GM18502 (cell line): ENCODE results near the gene TTF1.
A peak's percentile ranks its signal among the peaks of the same experiment; 100 is the strongest.

ENCODE experiments used
- ATAC-seq: cut with Tn5 transposase; IDR thresholded peaks from one replicate; pipeline ENCODE4 v1.9.1; 2021; ENCODE audit warnings: mild to moderate bottlenecking; ENCODE audit not compliant: unreplicated experiment, poor library complexity

The TTF1 gene

DNA sequence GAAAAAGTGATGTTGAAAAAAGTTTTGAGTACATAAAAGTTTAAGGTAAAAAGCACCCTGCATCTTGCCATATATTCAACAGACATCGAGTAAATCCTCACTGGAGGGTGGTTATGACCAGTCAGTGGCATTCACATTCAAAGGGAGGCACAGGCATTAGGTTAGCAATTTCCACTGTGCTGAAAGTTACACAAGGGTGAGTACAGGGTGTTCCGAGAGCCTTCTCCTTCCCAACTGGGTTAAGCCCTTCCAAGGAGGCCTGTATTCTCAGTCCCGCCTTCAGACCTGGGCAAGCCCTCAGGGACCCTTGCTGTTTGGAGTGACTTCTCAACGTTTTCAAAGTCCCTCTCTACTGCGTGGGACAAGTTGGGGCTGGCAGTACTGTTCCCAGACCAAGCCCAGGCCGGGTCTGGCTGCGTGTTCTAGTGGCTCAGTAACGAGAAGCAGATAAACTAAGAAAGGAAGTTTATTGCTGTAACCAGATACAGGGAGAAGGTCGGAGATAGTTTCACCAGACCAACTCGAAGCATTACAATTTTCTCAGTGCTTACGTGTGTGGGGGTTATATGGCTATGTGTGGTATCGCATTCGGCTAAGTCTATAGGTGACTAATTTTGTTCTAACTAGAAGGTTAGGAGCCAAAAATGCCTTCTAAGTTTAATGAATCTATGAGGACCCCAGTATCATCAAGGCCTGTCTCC lies 38.9 kb downstream of the TTF1 start:
- ATAC-seq = no peak

DNA sequence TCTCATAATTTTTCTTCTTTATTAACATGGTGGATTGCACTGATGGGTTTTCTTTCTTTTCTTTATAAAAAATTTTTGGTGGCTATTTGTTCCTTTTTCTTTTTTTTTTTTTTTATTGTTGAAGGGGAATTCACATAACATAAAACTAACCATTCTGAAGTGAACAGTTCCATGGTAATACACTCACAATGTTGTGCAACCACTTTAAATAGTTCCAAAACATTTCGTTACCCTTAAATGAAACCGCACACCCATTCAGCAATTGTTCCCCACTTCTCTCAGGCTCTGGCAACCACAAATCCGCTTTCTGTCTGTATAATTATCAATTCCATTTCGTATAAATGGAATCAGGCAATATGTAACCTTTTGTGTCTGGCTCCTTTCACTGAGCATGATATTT lies 40.2 kb downstream of the TTF1 start:
- no peak for ATAC-seq

DNA sequence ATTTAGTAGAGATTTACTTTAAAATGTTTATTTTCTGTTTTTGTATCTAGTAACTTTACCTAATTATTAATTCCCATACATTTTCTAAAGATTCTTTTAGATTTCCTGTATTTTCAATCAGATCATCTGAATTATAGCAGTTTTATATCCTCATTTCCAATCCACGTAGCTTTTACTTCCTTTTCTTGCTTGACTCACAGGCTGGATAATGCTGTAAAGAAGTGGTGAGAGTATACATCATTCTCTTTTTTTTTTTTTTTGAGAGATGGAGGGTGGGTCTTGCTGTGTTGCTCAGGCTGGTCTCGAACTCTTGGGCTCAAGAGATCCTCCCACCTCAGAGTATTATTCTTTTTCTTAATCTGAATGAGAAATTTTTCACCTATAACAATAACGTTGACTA lies 40.7 kb downstream of the TTF1 start:
- no peak for ATAC-seq

DNA sequence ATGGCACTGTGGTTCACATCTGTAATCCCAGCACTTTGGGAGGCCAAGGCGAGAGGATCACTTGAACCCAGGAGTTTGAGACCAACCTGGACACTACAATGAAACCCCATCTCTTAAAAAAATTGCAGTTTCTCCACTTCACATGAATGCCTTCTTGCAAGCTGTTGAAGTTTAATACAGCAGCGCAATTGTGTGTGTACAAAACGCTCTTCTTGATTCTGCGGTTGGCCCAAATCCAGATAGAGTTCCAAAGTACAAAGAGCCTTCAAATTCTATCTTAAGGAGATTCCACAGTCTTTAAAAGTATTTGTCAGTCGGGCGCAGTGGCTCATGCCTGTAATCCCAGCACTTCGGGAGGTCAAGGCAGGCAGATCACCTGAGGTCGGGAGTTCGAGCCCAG lies 42.6 kb downstream of the TTF1 start:
- no peak for ATAC-seq

DNA sequence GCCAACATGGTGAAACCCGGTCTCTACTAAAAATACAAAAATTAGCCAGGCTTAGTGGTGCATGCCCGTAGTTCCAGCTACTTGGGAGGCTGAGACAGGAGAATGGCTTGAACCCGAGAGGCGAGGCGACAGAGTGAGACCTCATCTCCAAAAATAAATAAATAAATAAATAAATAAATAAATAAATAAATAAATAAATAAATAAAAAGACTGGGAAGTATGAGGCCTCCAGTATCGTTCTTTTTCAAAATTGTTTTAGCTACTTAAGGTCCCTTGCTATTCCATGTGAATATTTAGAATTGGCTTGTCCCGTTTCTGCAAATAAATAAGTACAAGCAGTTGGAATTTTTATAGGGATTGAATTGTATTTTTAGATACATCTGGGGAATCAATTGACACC lies 48.9 kb downstream of the TTF1 start:
- ATAC-seq = no peak

DNA sequence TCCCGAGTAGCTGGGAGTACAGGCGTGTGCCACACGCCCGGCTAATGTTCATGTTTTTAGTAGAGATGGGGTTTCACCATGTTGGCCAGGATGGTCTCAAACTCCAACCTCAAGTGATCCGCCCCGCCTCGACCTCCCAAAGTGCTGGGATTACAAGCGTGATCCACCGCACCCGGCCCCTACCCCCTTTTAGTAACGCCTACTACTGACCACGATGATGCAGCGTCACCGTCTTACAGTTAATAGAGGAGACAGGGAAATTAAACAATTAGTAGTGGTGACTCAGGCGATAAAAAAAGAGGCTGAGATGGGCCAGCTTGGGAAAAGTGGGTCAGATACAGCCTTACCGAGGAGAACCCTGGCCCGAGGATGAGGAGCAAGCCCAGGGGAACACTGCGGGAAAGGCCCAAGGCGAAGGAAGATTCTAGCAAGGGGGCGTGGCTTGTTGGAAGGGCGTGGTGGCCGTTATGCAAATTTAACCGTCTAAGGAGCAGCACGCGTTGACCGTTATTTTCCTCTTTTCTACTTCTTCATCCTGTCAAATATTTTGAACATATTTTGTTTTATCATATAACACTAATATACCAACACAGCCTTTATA lies 50.2 kb downstream of the TTF1 start:
- ATAC-seq = no peak

DNA sequence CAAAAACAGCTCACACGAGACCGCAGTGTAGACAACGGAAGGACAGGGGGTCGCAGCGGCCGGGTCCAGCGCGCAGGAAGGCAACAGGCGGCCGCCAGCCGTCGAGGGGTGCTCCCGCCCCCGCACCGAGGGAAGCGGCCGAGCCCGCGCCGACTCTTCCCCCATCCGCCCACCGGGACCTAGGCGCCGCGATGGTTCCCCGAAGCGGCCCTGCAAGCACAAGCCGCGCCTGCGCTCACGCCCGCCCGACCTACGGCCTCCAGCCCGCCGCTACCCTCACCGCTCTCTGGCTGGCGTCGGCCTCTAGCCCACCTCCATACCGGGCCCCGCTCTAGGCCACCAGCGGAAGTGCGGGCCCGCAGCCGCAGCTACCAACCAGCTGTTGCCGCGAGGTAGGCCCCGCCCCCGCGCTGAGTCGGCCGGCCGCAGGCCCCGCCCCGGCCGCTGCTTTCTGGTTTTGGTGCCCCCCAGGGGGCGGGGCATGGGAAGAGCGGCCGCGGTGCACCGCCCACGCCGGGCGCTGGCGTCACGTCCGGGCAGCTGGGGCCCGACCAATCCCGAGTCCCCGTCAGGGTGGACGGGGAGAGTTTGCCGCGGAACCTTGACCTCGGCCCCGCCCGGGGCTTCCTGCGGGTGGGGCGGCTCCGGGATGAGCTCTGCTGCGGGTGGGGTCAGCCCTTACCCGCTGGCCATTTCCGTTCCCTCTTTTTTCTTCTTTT lies 51.8 kb downstream of the TTF1 start, which contains the start of gene SETX:
Gene SETX (minus strand): TSS at position 350 of the 719 bp plus-strand sequence. CDS start 5,558 bp downstream, outside the sequence.
- ATAC-seq = peak; percentile 87

DNA sequence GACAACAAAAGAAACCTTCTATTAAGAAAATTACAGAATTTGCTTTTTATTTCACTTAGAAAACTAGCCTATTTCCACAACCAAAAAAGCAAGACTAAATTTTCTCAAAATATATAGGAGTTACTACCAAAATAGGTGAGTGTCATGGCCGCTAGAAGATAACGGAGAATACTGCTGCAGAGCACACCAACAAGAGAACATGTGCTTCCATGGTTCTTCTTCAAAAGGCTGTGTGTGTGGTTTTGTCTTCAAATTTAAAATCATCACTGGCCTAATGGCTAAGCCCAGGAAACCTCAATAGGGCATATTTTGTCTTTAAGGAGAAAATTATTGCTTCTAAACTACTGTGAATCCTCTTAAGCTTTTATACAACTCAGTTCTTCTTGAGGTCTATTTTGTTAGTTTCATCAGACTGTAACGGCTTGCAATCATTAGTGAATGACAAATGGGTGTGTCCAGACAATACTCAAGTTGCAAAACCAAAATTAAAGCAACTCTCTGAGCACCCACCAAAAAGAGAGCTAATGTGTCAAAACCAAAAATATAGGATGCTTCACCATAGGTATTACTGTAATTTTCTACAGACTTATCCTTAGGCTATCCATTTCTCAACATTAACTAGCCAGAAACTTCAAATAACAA lies 55.1 kb downstream of the TTF1 start:
- no peak for ATAC-seq

DNA sequence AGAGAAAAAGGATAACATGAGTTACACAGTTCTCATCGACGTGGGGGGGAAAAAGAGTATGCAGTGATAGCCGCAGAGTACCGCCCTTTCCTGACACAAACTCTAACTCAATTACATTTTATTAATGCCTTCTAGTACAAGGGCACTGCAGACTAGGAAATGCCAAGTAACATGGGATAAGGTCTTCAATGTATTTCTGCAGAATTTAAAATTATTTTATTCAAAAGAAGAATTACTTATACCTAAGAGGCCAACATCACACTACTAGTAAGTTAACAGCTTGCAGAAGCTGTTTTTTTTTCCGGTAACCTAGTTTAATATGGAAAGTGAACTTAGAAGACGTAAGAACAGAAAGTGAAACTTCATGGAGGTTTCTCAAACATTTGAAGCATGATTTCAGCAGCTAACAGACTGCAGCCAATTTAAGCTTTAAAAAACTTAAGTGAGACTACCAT lies 55.8 kb downstream of the TTF1 start:
- no peak for ATAC-seq

DNA sequence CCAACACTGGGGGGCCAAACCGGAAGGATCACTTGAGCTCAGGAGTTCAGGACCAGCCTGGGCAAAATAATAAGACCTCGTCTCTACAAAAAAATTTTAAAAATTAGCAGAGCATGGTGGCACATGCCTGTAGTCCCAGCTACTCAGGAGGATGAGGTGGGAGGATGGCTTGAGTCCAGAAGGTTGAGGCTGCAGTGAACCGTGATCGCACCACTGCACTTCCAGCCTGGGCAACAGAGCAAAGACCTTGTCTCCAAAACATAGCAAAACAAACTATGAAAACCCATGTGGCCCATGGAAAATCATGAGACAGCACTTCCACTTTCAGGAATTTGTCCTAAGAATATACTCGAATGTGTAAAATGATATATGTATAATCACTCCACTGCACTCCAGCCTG lies 58.0 kb downstream of the TTF1 start:
- ATAC-seq = no peak

DNA sequence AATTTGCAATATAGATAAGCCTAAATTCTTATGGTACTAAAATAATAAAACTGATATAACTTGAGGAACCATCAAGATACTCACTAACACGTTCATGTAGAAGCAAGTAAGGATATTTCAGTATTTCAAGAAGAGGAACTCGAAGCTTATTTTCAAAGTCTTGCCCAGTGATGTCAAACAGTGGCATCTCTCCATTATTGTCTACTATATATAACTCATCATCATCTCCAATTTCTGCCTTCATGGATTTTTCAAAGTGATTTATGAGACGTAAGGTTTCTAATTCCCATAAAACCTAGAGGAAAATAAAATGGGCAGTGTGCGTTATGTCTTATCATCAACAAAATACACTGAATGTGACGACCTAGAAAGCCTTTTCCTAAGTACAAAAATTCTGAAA lies 60.5 kb downstream of the TTF1 start:
- no peak for ATAC-seq

DNA sequence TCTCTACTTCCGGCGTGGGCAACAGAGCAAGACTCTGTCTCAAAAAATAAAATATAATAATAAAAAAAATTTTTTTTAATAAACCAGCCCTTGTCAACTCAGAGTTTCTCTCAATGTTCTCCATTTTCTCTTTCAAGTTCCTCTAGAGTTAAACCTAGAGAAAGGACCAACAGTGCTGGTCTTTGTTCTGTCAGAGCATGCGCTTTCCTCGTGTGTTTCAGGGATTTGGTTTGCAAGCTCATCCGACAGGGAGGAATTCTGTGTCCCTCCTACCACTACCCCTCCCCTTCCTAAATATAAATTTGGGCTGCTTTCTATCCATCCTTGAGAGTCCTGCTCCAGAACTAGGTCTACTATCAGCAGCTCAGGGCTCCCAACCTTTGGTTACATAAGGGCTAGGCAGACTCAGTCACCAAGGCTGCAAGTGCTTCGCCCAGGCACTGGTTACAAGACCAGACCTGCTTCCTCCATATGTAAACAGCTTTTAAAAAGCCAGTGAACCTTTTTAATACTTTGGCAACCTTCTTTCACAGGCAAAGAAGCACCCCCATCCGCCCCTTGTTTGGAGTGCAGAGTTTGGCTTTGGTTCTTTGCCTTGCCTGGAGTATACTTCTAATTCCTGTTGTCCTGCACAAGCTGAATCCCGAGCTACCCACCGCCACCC lies 65.3 kb downstream of the TTF1 start:
- ATAC-seq = no peak

DNA sequence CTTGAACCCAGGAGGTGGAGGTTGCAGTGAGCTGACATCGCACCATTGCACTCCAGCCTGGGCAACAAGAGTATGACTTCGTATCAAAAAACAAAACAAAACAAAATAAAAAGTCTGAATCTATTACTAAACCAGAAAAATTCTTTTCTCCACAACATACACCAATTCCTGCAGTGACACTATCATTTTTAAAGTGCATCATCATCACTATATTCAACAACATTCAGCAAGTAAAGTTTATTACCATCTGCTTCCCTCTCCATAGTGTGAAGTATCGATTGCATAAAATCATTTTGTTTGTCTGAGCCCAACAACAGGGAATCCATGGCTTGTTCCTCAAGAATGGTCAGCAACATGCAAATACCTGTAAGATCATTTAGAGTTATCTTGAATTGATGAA lies 72.3 kb downstream of the TTF1 start:
- ATAC-seq = no peak

DNA sequence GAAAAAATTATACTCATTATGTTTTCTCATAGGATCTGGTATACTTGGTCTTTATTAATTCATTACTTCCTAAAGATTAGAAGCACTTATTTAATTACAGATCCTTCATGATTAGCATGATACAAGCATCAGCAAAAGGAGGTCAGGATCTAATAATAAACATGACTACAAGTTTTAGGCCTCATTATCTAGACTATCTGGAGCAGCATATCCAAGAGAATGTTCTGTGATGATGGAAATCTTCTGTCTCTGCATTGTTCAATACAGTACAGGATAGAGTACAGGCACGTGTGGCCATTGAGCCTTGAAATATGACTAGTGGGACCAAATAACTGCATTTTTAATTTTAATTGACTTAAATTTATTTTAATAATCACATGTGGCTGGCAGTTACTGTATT lies 73.1 kb downstream of the TTF1 start:
- no peak for ATAC-seq

DNA sequence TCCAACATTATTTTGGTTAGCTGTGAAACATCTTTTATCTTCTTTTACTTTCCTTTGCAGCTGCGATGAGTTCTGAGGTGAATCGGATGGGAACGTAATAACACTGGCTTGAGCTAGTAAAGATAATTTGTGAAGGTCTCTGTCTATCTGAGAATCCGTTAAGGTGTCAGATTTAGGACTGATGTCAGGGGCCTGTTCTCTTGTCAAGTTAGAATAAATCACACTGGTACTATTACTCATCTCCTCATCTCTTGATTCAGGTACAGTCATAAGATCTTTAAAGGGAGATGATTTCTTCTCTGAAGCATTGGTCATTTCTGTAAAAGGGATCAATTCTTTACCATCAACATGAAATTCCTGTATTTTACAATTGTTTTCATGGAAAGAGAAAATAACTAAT lies 78.1 kb downstream of the TTF1 start:
- ATAC-seq = no peak

DNA sequence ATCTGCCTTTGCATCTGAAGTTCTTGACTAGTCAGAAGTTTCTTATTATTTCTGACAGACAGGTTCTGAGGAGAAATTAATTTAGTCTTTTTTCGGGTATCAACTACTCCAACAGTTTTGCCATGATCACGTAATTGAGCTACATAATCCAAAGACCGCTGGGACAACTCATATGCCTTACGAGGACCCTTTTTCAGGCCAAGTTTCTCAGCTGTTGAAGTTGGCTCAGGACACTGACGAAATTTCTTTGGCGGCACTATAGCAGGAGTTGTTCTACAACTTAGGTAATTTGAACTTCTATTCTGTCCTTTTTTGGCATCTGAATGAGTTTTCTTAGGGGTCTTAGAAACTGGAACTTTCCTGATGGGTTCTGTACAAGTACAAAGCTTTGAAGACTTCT lies 79.1 kb downstream of the TTF1 start:
- ATAC-seq = no peak
